Dermis blood vessel endothelial cell (primary cell): Measurements from ENCODE around the gene LCE3D. TPM values are rescaled to one million over a fixed set of nuclear protein-coding genes. Genes with fewer than 3 reads are reported as not detected.
"Not testable (repeated sequence)": the region's sequence is repeated elsewhere in the genome, so short reads cannot be mapped to it uniquely, and the experiment has no call there.

ENCODE experiments used
- DNase-seq: peaks from one replicate; pipeline ENCODE4 v3.0.0; 2010
- total RNA-seq: library from RNA; depleted of rRNA; stranded (reverse); fragments of >200 nt; gene quantifications from 2 replicates; pipeline ENCODE4 v1.2.3, GENCODE V29; 2014

Gene LCE3D, protein sequence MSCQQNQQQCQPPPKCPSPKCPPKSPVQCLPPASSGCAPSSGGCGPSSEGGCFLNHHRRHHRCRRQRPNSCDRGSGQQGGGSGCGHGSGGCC
- not detected in 2 replicates for total RNA-seq

DNA sequence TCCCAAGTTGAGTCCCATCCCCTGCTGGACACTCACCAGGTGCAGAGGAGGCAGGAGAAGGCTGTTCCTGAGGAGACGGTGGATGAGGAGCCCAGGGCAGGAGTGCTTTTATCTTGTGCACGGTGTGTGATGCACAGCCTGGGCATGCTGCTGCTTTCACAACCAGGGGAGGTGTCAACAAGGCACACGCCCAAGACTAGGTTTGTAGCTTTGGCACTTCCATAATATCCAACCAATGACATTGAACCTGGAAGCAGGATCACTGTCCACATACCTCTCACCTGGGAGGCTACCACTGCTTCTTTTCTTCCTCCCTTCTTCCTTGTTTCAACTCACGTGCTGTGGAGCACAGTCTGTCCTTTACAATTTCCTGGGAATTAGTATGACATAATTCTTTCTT lies at the start of gene LCE3D:
Gene LCE3D, minus strand, starts transcription at position 84 of the 400 bp plus-strand sequence. CDS start 580 bp downstream, outside the sequence.
- DNase-seq, result no peak

DNA sequence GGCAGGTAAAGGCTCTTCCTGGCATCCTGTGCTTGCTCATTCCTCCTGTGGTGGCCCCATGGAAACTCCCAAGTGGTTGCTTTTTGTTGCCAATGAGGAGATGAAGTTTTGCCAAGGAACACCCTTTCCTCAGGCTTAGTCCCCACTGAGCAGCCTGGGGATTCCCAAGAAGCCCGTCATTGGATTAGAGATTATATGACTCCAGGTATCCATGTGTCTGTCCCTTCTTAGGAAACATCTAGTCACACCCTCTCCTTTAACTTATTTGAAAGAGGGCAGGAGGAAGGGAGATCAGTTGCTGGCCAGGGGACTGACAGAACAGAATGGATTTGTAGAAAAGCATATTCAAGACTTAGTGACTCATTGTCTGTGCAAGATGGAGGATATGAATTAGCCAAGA lies 46.4 kb upstream of the LCE3D start:
- no peak for DNase-seq

DNA sequence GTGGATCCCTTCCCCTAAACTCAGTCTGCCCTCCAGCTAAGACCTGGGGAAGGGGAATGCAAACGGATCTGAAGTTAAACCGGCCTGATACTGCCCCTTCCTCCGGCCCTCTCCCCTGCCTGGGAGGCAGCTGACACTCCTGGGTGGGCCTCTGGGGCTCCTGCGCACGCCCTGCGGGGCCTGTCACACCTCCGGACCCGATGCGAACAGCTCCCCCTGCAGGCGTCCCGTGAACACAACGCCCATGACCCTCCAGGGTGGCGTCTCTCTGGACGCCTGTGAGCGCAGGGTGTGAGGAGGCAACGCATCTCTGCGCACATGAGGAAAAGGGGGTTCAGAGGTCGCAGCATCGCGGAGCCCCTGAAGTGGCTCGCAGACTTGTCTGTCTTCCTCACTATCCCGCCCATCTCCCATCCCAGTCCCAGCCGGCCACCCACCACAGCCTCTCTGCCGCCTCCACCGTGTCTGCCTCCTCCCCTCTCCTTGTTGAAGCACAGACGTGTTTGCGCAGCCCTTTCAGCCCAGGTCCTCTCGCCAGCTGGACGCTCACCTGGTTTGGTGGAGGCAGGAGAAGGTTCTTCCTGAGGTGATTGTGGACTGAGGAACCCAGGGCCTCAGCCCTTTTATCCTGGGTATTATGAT lies 43.0 kb upstream of the LCE3D start:
- DNase-seq, result no peak

DNA sequence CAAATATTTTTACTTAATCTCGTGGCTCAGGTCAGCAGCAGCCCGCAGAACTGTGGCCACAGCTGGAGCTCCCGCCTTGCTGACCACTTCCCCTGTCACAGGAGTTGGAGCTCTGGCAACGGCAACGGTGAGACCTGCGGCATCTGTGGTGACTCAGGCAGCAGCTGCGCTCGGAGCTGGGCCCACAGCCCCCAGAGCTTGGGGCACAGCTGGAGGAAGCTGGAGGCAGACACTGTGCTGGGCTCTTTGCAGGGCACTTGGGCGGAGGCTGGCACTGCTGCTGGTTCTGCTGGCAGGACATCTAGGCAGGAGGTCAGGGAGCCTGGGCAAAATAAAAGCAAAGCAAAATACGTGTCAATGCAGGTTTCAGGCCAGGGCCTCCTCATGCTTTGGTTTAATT lies 42.5 kb upstream of the LCE3D start, which contains the start of gene LCE3A:
Gene LCE3A, minus strand, starts transcription at position 301 of the 400 bp plus-strand sequence. Its CDS starts 0 bp downstream, at position 301.
- no peak for DNase-seq

DNA sequence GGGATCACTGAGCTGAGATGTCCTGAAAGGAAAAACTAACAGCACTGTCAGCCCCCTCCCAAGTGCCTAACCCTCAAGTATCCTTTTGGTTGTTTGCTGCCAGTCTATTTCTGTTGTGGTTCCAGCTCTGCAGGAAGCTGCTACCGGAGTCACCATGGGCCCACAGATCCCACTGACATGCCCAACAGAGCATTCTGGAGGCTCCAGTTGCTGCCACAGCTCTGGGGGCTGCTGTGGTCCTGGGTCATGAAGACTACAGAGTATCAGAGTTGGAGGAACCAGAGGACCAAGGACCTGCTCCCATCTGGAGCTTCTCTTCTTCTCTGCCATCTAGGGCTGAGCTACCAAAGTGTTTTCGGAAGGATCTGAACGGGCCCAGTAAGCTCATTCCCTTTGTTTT lies 41.7 kb upstream of the LCE3D start:
- DNase-seq, result no peak

DNA sequence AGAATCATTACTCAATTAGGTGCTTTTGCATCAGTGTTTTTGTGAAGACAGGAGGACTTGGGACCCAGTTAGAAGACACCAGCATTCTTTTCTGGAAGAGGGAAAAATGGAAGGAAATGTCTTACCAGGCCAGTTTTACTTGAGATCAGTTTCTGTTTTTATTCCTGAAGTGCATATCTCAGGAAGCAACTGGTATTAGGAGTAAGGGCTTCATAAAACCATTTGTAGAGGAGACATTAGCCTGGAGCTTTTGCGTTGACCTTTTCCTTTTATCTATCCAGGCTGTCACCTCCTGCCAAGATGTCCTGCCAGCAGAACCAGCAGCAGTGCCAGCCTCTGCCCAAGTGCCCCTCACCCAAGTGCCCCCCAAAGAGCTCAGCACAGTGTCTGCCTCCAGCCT lies 33.2 kb upstream of the LCE3D start, which contains the start of gene LCE3B:
Gene LCE3B, plus strand, starts transcription at position 301 of the 400 bp plus-strand sequence. Its CDS starts 0 bp downstream, at position 301.
- no peak for DNase-seq

DNA sequence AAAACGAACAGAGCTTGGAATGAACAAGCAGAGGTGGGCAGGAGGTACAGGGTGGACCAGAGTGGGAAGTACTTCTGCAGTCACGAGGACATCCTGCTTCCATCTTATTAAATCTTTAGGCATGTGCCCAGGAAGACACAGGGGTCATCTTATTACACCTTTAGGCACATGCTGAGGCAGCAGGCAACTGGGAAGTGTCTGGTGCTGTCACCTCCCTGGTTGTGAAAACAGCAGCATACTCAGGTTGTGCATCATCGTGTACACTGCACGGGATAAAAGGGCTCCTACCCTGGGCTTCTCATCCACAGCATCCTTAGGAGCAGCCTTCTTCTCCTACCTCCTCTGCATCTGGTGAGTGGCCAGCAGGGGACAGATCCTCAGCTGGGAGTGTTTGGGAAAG lies 19.6 kb upstream of the LCE3D start, which contains the start of gene LCE3C:
Gene LCE3C, plus strand, starts transcription at position 301 of the 400 bp plus-strand sequence. CDS start 498 bp downstream, outside the sequence.
- DNase-seq, result no peak

DNA sequence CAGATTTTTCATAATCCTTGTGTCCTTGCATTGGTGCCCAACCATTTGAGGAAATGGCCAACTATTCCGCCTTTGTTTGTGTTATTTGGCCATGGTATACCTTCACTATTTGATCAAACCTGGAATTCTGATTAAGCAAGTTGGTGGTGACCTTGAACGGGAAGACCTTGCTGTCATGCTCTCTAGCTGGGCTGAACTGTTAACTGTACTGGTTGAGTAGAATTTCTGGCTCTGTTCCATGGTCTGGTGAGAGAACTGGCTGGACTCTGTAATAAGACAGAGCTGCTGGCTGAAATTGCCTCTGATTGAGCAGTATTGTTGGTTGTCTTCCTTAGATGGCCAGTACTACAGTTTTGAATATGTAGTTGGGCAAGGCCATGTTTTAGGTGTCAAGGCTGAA lies 16.7 kb upstream of the LCE3D start:
- DNase-seq, result no peak

DNA sequence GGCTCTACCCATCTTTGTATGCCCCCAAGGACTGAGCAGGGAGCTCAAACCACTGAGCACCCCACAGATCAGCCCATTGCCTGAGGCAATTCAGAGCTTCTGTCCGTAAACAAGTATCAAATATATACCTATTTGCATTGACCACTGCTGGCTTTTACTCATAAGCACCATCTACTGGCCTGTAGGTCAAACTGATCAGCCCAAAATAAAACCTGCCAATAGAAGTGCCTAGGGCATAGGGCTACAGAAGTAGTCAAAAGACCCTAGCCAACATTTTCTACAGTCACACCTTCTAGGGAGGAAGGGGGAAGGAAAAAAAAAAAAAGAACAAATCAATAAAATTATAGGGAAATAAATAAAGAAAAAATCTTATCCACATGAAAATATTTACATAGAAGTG lies 5.3 kb upstream of the LCE3D start:
- DNase-seq, result no peak

DNA sequence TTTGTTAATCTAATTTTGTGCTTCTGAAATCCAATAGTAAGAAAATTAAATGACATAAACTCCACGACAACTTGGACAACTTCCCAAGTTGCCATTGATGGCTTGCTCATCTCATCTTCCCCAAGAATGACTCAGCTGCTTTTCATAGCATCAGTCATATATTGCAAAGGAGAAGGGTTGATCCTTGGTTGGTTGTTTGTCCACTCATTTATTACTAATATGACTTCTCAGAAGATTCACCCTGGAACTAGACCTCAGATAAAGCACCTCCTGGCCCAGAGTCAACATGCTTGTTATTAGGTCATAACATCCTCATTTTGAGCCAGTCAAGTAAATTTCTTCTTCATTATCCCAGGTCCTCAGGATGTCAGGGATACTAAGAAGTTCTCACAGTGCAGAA lies 2.3 kb upstream of the LCE3D start:
- DNase-seq, result no peak

DNA sequence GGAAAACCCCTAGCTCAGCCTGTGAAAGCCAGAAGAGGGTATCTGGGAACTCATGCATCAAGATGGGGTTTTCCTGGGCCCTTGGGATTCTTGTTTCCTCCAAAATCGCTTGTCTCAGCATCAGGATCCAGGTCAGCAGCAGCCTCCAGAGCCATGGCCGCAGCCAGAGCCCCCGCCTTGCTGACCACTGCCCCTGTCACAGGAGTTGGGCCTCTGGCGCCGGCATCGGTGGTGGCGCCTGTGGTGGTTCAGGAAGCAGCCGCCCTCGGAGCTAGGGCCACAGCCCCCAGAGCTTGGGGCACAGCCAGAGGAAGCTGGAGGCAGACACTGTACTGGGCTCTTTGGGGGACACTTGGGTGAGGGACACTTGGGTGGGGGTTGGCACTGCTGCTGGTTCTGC lies 790 bp downstream of the LCE3D start:
- DNase-seq, result not testable (repeated sequence)

DNA sequence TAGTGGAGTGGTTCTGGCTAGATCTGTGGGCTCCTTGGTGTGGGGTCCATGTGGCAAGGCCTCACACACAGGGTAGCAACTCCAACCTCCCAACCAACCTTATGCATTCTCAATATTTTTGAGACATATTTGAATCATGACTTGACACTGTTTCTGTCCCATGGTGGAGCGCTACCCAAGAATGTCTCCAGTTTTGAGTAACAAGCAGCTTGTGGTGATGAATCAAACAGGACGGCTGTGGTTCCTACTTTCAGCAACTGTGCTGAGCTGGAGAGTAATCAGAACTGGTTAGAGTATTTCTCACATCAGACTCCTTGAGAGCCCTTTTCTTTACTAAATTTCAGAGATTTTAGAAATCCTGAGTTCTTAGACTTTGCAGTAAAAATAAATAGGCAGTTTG lies 3.1 kb downstream of the LCE3D start:
- no peak for DNase-seq

DNA sequence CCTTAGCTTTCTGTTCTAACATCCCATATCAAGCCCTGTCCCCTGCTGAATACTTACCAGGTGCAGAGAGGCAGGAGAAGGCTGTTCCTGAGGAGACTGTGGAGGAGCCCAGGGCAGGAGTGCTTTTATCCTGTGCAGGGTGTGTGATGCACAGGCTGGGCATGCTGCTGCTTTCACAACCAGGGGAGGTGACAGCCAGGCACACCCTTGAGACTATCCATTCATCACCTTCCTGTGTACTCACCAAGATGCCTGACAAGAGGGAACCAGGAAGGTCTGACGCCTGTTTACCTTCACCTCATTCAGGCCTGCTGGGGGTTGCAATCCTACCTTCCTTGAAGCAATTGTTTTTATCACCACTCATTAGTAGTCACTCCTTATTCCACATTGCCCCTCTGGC lies 13.6 kb downstream of the LCE3D start, which contains the start of gene LCE3E:
Gene LCE3E, minus strand, starts transcription at position 100 of the 400 bp plus-strand sequence. CDS start 572 bp downstream, outside the sequence.
- DNase-seq, result no peak

DNA sequence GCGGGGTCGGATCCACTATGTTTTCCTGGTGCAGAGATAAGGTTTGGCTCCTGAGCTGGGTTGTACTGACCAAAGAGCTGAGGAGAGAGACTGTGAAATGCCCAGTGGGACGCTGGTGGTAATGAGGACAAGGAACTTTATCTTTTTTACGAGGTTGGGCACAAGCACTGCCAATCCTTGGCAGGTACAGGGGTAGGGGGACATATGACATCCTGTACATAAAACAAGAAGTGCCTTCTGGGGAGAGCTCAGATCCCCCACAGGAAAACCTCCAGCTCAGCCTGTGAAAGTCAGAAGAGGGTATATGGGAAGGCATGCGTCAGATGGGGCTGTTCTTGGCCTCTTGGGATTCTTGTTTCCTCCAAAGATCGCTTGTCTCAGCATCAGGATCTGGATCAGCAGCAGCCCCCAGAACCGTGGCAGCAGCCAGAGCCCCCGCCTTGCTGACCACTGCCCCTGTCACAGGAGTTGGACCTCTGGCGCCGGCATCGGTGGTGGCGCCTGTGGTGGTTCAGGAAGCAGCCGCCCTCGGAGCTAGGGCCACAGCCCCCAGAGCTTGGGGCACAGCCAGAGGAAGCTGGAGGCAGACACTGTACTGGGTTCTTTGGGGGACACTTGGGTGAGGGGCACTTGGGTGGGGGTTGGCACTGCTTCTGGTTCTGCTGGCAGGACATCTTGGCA lies 14.6 kb downstream of the LCE3D start:
- no peak for DNase-seq

DNA sequence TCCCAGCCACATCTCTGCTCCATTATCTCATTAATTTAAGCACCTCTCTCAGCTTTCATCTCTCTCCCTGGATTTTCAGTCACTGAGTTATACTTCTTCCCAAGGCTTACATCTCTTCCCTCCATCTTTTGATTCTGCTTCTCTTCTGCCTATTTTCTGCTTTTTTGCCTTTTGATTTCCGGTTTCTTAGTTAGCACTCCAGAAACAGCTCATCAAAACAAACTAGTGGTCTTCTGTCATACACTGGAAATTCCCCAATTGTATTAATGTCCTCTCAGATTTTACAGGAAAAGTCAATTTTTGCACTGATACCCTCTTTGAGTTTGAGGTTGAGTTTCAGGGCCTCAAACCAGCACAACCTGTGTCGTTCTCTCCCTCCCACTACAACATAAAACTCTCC lies 15.2 kb downstream of the LCE3D start:
- DNase-seq, result no peak

DNA sequence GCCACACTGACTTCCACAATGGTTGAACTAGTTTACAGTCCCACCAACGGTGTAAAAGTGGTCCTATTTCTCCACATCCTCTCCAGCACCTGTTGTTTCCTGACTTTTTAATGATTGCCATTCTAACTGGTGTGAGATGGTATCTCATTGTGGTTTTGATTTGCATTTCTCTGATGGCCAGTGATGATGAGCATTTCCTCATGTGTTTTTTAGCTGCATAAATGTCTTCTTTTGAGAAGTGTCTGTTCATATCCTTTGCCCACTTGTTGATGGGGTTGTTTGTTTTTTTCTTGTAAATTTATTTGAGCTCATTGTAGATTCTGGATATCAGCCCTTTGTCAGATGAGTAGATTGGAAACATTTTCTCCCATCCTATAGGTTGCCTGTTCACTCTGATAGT lies 32.0 kb downstream of the LCE3D start:
- DNase-seq, result not testable (repeated sequence)

DNA sequence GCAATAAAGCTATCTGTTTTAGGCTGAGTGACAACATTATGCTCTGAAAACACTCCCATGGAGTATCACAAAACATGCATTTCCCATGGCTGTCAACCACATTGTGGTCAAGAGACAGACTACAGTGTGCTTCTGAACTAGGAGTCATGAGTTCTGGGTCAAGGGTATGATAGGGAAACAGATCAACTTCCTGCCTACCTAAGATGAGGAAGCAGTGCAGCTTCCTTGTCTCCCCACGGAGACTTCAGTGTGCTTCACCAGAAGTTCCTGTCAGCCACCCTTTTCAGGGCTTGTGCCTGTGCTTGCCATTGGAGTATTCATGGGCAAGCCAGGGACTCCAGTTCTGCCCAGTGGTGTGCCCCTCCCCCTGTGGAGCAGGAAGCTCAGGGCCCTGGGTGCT lies 33.6 kb downstream of the LCE3D start:
- no peak for DNase-seq

DNA sequence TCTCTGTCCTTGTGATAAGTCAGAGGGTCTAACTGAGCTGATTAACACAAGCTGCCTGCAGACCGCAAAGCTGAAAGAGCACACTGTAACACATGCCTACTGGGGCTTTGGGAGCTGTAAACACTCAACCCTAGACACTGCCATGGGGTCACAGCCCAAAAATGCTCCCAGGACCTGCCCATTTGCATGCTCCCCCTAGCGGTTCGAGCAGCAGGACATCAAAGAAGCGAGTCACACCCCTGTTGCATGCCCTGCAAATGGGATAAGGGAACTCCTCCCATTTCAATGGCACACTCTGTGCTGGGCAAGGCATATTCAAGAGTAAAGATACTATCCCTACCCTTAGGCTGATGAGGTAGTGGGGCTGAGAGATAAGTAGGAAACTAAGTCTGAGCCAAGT lies 36.5 kb downstream of the LCE3D start:
- peak; percentile 7 for DNase-seq

DNA sequence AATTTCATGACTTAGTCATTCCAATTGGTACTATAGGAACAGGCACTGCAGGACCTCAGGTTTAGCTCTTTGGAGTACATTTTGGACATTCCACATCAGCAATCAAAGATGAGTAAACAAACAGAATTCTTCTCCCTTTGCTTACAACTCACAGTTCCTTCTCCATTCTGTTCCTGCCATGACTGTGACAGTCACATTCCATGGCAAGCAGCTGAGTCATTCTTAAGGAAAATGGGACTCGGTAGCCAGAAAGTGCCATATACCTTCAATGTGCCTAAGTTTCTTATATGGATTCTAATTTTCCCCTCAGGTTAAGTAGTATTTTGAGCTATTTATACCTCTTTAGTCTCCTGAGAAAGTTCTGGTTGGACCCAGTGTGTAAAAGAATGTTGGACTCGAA lies 40.4 kb downstream of the LCE3D start:
- no peak for DNase-seq

DNA sequence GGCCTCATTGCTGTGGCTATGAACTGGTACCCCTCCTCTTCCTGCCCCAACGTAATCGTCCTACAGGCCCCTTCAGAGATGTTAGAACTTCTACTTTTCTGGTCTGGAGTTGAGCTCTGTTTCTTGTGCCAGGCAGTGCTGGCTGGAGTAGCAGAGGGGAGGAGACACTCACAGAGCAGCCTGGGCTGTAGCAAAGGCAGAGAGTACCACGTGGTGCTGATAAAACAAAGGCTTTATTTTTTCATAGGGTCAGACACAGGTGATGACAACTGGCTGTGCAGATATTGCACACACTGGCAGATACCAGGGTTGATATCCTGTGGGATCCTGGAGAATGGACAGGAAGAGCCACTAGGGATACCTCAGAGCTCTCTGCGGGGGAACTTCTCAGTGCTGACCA lies 42.8 kb downstream of the LCE3D start:
- no peak for DNase-seq

DNA sequence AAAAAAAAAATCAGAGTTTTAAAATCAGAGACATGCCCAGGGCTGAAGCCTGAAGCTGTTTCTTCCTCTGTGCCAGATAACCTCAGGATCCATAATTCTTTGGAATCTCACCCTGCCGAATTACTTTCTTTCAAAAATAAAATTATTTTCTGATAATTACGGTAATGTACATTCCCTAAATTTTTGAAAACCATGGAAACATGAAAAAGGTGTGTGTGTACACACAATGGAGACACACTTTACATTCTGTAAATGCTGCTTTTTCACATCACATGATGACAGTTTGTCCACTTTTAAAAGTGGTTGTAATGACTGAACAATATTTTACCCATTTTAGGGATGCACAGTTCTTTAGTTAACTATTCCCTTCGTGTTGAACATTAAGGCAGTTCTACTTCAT lies 44.5 kb downstream of the LCE3D start:
- DNase-seq, result no peak

DNA sequence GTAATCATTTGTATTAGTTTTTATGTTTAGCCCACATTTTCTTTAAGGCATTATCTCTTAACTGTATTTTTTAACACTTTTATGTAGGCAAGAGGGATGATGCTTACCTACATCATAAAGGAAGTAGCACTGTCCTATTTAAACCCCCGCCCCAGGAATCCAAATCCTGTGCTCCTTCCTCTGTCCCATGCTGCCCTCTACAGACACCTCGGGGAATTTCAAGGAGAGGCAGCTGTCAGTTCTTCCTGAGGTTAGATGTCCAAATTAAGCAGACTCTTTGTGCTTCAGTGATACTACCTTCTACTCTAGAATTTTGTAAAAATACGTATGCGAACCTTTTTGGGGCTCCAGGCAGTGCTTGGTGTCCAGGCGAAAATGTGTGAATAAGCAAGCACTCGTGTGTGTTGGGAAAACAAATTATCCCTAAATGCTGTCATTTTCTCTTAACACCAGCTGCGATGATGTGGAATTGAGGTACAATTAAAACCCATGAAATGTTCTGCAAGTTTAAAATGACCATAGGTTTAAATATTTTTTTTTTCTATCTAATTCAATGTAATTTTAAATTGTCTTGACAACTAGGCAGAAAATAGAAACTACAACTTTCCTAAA lies 46.9 kb downstream of the LCE3D start:
- DNase-seq, result peak; percentile 72
